Renal pelvis (tissue), 4 donors: Measurements from ENCODE around the gene MSMP. TPM values are rescaled to one million over a fixed set of nuclear protein-coding genes. Genes with fewer than 3 reads are reported as not detected.

Experiments
- DNase-seq: peaks from one replicate; pipeline ENCODE4 v3.0.0-alpha.2; 2013
- polyA plus RNA-seq, 3 donors: library from polyadenylated mRNA; unstranded; fragments of 120-200 nt; gene quantifications; one replicate each; pipeline ENCODE4 v1.2.1, GENCODE V29; 2013; ENCODE audit not compliant: insufficient read length in 3 of 3

The MSMP gene
- polyA plus RNA-seq, 3 donors = 0.70 to 1.3 TPM; not detected in 1

DNA sequence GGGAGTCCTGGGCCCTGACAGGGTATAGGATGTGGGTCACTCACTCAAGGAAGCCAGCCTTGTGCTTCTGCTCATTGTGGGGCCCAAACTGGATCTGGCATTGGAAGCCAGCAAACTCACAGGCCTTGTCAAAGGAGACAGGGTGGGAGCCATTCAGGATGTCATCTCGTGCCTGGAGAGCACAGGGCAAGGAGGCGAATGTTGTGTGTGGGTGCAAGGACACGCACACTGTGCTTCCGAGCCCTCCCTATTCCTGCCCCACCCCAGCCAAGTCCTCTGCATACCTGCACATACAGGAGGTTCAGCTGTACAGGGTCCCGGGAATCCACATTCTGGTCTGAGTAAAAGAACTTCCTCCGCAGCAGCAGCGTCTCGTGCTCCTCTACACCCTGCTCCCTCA is 30.2 kb downstream of the MSMP start:
- DNase-seq = no peak

- DNase-seq = no peak
These were observed 30.6 kb downstream of the MSMP start for GRCh38 chr9:35723426-35723825.

GRCh38 chr9:35719546-35719945 is 34.5 kb downstream of the MSMP start:
- no peak for DNase-seq

GRCh38 chr9:35718721-35719511 is 35.2 kb downstream of the MSMP start:
- no peak for DNase-seq

DNA sequence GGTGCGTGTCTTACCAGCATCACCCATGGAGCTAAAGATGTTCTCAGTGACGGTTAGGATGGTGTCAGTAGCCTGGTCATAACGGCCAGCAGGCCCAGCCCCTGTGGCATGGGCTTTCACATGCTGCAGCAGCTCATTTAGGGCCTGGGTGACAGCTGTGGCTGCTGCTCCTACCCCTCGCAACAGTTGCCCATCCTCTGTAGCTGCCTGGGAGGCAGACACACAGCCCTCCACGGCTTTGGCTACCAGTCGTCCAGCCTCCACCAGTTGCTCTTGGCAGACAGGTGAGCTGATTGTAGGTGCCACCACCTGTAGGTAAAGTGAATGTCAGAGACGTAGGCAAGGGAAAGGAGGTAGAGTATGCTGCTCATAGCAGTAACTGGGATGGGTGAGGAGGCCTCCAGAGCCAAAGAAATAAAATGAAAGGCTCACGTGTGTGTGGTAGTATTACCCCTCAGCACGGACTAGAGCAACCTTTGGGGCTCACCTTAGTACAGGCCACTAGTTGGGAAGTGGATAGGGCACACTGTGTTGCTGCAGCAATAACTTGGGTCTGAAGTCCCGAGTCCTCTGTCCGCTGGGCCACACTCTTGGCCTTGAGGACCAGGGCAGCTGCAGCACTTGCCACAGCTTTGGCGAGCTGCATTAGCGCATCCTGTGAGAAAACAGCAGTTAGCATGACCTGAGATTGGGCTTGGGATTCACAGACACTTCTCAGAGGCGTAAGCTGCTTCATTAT is 36.8 kb downstream of the MSMP start:
- DNase-seq = no peak

- no peak for DNase-seq
These were observed 37.8 kb downstream of the MSMP start for GRCh38 chr9:35716230-35716629.

- no peak for DNase-seq
These were observed 39.4 kb downstream of the MSMP start for GRCh38 chr9:35714579-35715252.

DNA sequence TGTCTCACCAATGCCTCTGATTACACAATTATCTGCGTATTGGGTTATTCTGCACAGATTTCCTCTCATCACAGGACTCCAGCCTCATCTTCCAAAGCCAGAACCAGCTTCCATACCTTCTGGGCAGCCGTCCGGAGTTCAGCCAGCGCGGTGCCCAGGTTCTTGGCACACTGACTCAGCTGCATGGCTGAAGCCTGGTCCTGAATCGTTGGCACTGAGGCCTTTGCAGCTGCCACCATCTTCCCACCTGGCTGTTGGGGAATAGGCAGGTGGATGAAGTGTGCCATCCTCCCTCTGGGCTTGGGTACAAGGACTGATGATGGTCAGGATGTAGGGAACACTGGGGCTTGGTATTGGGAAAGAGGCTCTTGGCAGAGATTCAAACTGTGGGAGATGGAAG is 40.0 kb downstream of the MSMP start:
- DNase-seq = no peak

DNA sequence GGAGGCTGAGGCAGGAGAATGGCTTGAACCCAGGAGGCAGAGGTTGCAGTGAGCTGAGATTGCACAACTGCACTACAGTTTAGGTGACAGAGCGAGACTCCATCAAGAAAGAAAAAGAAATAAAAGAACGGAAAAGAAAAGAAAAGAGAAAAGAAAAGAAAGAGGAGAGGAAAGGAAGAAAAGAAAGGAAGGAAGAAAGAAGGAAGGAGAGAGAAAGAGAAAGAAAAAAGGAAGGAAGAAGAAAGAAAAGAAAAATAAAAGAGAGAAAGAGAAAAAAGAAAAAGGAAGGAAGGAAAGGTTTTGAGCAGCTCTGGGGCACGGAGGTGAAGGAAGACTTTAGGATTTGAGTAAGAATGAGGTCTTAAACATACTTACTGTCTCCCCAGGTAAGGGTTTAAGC is 40.5 kb downstream of the MSMP start:
- DNase-seq = no peak

DNA sequence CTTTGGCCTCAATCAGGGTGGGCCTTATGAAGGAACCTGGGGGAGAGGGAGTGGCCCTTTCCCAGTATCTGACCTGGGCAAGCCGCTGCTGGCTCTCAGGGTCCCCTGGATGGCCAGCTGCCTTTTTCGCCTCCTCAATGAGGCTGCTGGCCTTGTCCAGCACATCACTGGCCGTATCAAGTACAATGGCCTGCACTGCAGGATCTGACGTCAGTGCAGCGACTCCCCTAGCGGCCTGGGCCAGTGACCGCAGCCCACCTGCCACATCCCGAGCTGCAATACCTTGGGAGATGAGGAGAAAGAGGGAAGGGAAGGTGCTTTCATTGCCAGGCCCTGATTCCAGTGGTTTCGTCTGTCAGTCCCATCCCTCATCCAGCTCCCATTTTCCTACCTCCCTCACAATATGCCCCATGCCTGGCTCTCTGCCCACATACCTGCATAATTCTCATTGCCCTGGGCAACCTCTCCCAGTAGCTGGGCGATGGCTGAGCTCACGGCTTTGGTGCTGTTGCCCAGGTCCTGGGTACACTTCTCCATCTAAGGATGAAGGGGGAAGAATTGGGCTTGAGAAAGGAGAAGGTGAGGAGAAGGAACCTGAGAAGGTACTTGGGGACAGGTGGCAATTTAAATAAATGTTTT is 41.2 kb downstream of the MSMP start:
- no peak for DNase-seq

DNA sequence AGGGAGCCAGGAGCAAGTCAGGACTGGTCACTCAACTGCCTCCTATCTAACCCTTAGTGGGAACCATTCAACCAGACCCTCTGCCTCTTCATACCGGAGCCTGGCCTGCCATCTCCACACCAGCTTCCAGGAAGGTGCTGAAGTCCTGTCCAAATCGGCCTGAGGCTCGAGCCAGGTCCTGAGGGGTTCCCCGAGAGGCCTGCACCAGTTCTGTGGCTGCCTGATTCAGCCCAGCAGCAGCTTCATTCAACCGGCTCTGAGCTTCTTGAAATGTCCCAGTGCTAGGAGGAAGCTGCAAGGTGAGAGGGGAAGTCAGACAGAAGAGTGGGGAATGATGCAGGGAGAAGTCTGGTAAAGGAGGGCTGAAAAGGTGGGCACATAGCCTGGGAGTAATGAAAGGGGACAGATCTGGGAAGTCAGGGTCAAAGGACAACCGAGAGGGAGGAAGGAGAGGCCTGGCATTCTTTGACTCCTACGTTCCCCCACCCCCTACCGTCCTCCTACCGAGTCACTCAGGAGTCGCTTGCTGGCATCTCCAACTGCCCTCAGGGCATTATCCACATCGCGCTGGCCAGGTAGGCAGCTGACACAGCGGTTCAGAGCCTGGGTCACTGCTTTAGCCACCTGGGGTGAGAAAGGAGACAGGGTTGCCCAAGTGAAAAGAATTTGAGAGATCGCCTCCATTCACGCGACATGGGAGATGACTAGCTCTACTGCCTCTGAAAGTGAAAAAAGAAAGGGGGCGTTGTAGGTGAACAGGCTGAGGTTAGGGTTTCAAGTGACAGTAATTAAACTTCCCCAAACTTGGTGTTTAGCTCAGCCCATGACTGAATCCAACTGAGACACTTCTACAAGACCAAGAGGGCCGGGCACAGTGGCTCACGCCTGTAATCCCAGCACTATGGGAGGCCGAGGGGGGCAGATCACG is 42.3 kb downstream of the MSMP start:
- DNase-seq = no peak

- no peak for DNase-seq
These were observed 43.1 kb downstream of the MSMP start for GRCh38 chr9:35710818-35711500.

GRCh38 chr9:35708146-35708545 is 45.9 kb downstream of the MSMP start:
- DNase-seq = no peak

DNA sequence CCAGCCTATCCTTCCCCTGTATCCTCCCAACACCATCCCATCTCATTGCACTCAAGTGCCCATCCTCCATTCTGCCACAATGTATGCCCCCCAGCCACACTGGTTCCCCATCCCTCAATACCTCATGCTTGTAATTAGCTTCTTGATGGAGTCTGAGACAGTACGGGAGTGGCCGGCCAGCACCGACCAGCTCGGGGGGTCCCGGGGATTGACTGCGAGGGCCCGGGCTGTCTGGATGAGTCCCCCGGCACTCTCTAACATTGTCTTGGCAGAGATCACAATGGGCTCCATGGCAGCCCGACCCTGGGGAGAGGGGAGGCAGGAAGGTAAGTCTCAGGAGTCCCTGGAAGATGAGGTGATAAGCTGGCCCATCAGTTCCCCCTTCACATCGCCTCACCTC is 47.1 kb downstream of the MSMP start:
- no peak for DNase-seq

GRCh38 chr9:35705836-35706430 is 48.1 kb downstream of the MSMP start:
- no peak for DNase-seq

DNA sequence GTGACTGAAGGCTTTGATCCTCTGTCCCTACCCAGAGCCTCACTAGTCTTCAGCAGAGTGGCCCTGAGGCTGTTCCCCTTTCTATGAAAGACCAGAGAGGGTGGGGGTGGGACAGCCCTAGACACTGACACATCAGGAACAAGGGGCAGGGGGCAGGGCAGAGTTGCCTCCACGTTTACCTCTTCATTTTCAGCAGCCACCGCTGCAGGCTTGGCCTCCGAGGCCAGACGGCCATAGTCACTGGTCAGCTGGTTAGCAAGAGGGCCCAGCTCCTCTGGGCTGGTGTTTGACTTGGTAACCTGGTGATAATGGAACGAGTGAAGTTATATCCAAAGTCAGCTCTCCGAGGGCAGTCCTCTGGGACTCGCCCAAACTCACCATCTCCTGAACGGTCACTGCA is 48.7 kb downstream of the MSMP start:
- DNase-seq = no peak

DNA sequence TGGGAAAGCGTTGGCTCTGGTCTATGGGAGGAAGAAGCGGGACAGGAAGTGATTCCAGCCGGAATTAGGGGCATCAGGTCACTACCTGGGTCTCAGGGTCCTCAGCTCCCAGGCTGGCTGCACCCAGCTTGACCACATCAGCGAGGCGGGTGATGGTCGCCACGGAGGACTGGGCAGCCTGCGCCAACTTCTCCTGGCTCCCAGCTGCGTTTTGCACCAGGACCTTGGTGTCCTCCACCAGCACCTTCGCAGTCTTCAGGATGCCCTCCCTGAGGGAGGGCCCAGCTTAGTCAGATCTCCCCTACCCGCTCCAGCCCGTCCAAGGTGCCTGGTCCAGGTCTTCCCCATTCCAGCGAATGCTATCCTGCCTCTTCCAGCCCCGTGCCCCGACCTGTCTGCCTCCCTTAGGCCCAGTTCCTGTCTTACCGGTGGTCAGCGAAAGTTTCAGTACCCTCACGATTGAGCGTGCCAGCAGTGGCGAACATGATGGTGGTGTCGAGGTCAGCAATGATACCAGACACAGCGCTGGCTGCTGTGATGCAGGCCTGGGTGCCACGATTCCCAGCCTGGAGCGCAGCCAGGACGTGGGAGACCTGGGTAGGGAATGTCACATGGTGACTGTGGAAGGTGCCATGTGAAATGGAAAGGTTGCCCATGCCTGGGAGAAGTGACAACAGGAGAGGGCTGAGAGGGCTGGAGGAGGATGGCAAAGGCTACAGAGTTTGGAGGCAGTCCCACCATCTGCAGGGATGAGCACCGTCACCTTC is 50.0 kb downstream of the MSMP start:
- DNase-seq = no peak
